ENCODE measurements around the gene EZR.
"Not testable (repeated sequence)": the region's sequence is repeated elsewhere in the genome, so short reads cannot be mapped to it uniquely, and the experiment has no call there.

The EZR gene

DNA sequence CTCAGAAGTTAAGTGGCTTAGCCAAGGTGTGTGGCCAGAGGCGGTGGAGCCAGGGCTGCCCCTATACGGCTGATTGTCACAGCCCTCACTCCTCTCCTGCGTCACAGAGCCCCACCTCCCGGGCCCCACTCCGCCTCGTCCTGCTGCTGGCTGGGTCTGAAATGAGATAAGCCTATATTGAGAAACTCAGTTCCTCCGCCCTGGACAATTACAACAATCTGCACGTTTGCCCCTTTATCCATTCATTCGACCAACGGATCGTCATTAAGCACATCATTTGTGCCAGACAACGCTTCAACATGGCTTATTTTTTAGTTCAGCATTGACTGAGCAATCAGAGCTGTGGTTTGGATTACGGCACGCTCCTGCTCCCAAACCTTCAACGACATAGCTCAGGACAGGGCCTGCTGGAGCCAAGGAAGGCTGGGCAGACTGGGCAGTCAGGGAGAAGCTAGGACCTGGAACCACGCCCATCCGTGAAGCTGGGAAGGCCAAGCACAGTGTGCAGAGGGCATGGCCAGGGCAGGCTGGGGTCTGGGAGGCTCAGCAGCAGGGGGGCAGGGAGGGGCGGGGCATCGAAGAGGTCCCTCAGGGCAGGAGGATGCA is 16.6 kb upstream of the EZR start:
- no peak for FAIRE-seq
- TF ChIP-seq, protein P1, sequence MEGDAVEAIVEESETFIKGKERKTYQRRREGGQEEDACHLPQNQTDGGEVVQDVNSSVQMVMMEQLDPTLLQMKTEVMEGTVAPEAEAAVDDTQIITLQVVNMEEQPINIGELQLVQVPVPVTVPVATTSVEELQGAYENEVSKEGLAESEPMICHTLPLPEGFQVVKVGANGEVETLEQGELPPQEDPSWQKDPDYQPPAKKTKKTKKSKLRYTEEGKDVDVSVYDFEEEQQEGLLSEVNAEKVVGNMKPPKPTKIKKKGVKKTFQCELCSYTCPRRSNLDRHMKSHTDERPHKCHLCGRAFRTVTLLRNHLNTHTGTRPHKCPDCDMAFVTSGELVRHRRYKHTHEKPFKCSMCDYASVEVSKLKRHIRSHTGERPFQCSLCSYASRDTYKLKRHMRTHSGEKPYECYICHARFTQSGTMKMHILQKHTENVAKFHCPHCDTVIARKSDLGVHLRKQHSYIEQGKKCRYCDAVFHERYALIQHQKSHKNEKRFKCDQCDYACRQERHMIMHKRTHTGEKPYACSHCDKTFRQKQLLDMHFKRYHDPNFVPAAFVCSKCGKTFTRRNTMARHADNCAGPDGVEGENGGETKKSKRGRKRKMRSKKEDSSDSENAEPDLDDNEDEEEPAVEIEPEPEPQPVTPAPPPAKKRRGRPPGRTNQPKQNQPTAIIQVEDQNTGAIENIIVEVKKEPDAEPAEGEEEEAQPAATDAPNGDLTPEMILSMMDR (IDR thresholded peaks at IDR 0.05; ENCODE audit: insufficient read depth, missing control alignments) = no peak
- DNase-seq (ENCODE audit: insufficient read length, low spot score) = no peak

DNA sequence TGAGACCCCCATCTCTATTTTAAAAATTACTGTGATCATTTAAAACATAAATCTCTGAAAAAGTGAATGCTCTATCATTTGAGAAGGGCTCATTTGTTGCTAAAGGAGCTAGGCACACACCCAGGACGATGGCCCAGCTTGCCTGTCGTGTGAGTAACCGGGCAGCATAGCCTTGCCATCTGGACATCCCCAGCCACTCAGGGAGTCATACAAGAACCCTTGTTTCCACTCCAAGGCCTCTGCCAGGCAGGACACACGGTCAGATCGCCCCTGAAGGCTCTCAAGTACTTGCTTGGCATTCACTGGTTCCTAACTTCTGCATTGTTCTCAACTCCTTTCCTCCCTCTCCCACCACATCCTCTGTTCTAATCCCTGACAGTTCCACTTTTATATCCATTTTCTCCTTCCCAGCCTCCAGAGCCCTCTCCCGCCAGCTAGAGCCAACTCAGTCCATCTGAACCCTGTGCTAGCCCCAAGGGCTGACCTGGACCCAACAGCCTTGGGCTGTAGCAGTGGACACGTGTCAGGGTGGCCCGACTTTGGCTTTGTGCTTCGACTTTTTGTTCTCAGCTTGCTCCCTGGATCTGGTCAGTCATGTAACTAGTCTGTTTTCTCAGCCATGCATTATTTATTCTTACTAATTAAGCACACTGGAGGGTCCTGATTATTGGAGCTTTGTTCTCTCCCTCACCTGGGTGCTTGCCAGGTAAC is 15.7 kb upstream of the EZR start:
- FAIRE-seq (no peak), DNase-seq (ENCODE audit: insufficient read length, low spot score) (no peak)
- TF ChIP-seq, protein P1 (IDR thresholded peaks at IDR 0.05; ENCODE audit: insufficient read depth, missing control alignments) = no peak

DNA sequence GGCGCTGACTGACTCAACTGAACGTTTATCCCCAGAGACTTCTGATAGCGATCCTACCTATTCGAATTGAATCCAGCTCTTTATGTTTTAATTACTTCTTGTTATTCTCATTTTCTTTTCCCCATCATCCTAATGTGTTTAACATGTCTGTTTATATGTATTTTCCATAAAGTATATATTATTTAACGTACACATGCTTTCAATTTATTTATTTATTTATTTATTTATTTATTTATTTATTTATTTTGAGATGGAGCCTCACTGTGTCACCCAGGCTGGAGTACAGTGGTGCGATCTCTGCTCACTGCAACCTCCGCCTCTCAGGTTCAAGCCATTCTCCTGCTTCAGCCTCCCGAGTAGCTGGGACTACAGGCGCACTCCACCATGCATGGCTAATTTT is 13.6 kb upstream of the EZR start:
- FAIRE-seq; DNase-seq (ENCODE audit: insufficient read length, low spot score): not testable (repeated sequence)

DNA sequence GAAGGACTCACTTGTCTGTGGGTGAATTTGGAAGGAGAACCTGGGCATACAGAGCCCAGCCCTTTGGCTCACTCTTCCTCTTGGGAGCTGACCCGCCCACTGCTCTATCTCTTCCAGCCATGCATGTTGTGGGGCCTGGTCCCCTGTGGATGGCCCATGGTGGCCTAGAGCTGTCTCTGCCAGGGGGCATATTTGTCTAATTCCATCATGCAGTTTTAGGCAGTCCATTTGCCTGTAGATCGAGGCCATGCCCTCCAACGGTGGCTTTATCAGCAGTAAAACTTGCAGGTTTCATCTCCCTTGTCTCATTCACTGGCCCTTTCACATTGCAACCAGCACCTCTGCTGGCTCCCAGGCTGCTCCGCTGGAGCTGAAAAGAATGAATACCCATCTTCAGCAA is 12.9 kb upstream of the EZR start:
- DNase-seq (ENCODE audit: insufficient read length, low spot score) = no peak
- FAIRE-seq = no peak
- TF ChIP-seq, protein P1 (IDR thresholded peaks at IDR 0.05; ENCODE audit: insufficient read depth, missing control alignments) = no peak

DNA sequence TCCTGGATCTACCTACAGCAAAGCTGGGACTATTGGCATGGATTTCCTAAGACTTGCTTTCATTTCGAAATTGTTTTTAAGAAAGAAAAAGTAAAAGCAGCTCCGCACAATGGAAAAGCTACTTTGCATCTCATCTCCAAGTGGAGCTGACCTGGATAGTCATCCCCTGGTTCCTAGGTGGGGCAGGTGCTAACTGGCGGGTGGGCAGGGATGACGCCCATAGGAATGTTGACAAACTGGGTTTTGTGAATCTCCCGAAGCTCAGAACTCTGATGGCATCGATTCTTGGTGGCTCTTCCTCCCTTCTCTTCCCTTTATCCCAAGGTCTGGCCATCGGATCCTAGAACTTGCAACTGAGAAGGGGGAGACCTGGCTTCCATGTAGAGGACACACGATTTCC is 12.4 kb upstream of the EZR start:
- no peak for FAIRE-seq
- no peak for DNase-seq (ENCODE audit: insufficient read length, low spot score)
- TF ChIP-seq, protein P1 (IDR thresholded peaks at IDR 0.05; ENCODE audit: insufficient read depth, missing control alignments) = no peak

DNA sequence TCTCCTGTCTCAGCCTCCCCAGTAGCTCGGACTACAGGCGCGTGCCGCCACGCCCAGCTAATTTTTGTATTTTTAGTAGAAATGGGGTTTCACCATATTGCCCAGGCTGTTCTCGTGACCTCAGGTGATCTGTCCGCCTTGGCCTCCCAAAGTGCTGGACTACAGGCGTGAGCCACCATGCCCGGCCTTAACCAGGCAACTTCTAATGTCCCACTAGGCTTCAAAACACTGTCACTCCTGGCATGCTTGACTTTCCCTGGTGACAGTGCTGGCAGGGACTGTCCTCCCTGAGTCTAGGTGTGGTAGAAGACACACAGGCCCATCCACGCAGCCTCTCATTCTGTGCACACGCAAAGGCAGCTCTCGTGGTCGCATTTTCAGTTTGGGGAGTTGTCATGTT is 11.6 kb upstream of the EZR start:
- FAIRE-seq (no peak), DNase-seq (ENCODE audit: insufficient read length, low spot score) (no peak)
- TF ChIP-seq, protein P1 (IDR thresholded peaks at IDR 0.05; ENCODE audit: insufficient read depth, missing control alignments) = no peak

DNA sequence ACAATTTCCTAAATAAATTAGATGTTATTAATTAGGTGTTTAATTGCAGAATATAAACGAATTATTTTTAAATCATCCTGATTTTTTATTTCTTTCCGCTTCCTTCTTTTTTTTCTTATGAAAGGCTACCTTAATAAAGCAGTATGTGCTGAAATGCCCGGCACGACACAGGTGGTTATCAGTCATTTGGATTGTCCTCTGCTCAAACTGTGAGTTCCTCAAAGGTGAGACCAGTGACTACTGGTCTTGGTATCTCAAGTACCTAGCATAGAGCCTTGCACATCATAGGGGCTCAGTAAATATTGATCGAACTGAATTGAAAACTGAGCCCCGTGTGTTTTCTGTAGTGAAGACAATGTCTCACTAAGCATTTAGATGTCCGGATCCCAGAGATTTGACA is 9.6 kb upstream of the EZR start:
- FAIRE-seq (no peak), DNase-seq (ENCODE audit: insufficient read length, low spot score) (no peak)
- TF ChIP-seq, protein P1 (IDR thresholded peaks at IDR 0.05; ENCODE audit: insufficient read depth, missing control alignments) = no peak

Data from D721Med (cell line).